NCI-H2107 (cell line): ENCODE measurements around the gene MRAS.
"Not testable (repeated sequence)": the region's sequence is repeated elsewhere in the genome, so short reads cannot be mapped to it uniquely, and the experiment has no call there.

ENCODE experiments used
- DNase-seq: peaks from one replicate; lab custom pipeline; 2025; lab: John Stamatoyannopoulos, UW

MRAS gene

DNA sequence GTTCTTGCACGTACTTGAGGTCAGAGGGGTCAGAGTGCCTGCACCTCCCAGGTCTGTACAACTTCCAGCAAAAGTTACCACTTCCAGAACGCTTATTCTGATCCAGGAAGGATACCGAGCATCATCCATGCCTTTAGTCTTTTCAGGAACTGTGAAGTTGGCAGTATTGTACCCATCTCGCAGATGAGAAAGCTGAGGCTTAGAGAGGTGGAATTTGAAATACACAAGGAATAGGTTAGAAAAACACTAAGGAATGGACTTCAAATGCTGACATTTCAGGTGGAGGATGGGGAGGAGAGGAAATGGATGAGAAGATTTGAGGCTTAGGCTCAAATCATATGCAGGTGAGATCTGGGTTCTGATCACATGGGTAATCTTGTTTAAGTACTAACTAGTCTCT lies 97.3 kb downstream of the MRAS start:
- no peak for DNase-seq

- no peak for DNase-seq
Observed at GRCh38 chr3:138448631-138449030, 100.3 kb downstream of the MRAS start.

DNA sequence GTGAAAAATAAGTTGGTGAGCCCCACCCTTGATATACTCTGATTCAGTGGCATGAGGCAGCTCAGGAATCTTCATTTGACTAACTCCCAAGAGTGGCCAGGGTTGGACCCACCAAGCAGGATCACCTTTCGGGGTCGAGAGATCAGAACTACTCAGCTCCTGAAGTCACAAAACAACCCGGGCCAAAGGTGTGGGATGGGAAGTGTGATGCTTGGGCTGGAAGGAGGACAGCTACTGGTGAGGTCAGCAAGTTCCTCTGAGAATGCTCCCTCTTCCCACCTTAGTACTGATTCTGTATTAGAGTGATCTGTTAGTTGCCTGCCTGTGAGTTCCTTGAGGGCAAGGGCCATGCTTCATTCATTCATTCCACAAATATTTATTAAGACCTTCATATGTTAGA lies 101.1 kb downstream of the MRAS start:
- DNase-seq, result no peak

DNA sequence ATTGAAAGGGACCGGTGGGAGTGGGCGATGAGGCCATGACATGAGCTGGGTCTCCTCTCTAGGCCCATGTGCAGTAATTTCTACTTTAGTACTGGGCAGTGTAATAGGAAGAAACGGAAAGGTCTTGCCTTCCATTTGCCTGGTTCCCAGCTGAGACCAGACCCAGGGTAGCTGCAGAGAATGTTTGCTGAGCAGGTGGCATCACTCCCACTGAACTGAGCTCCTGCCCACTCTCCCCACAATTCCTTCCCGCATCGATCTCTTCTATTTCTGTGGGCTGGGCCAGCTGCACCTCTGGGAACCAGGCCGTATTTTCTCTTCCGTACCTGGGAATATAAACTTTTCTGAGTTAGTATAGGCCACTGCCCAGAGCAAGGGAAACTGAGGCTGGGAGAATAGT lies 101.8 kb downstream of the MRAS start:
- DNase-seq, result no peak

GRCh38 chr3:138450704-138451424 lies 102.5 kb downstream of the MRAS start:
- no peak for DNase-seq

- DNase-seq, result no peak
Observed at GRCh38 chr3:138451595-138452162, 103.3 kb downstream of the MRAS start.

DNA sequence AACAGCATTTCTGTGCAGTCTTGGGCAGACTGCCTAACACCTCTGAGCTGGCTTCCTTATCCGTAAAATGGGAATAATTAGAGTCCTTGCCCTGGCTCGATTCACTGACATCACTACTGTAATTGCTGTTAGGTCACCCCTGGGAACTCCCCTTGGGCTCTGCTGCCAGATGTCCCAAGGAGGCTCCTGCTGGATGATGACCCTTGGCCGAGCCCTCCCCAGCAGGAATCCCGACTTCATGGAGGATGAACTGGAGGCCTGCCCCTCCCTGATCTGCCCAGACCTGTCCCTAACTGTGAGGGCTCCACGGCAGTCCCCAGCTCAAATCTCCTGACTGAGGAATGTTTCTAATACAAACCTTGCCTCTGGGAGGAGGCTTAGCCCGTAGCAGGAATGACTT lies 104.1 kb downstream of the MRAS start:
- no peak for DNase-seq

DNA sequence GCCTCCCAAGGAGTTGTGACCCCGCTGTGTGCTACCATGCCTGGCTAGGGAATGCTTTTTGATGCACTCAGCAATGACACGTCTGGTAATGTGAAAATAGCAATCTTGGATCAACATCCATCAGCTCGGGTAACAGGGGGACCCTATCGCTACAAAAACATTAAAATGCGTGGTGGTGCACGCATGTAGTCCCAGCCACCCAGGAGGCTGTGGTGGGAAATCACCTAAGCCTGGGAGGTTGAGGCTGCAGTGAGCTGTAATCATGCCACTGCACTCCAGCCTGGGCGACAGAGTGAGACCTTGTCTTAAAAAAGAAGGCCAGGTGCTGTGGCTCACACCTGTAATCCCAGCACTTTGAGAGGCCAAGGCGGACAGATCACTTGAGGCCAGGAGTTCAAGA lies 105.6 kb downstream of the MRAS start:
- not testable (repeated sequence) for DNase-seq
